ENCODE measurements around the gene ADAM19.

- no peak for TF ChIP-seq CTCF (IDR thresholded peaks at IDR 0.05; ENCODE audit: low read depth, low read length)
- no peak for TF ChIP-seq EZH2phosphoT487 (IDR thresholded peaks at IDR 0.05; ENCODE audit: low read depth)
Measured at GRCh38 chr5:157509587-157509986, 66.0 kb downstream of the ADAM19 start.

Data from OCI-LY3 (cell line).